Measurements from ENCODE around the gene SYT7.

The SYT7 gene

DNA sequence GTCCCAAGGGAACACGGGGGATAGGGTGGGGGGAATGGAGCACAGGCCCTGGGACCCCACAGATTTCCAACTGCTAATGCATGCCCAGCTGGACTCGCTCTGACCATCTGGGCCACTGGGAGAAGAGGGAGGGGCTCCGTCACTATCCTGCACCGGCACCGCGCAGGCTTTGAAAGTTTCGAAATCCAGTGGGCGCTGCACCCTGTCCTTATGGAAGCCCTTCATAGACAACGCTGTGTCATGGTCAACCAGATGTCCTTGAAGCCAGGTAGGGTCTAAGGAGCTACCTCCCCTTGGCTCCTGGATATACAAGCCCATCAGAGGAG, 42.3 kb downstream of the SYT7 start:
- no peak overlapping the region for H3K4me3 ChIP-seq (ENCODE audit: low read depth, low read length)
- TF ChIP-seq, protein P1, sequence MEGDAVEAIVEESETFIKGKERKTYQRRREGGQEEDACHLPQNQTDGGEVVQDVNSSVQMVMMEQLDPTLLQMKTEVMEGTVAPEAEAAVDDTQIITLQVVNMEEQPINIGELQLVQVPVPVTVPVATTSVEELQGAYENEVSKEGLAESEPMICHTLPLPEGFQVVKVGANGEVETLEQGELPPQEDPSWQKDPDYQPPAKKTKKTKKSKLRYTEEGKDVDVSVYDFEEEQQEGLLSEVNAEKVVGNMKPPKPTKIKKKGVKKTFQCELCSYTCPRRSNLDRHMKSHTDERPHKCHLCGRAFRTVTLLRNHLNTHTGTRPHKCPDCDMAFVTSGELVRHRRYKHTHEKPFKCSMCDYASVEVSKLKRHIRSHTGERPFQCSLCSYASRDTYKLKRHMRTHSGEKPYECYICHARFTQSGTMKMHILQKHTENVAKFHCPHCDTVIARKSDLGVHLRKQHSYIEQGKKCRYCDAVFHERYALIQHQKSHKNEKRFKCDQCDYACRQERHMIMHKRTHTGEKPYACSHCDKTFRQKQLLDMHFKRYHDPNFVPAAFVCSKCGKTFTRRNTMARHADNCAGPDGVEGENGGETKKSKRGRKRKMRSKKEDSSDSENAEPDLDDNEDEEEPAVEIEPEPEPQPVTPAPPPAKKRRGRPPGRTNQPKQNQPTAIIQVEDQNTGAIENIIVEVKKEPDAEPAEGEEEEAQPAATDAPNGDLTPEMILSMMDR (IDR thresholded peaks at IDR 0.05; ENCODE audit: low read depth, low read length) = no peak
- TF ChIP-seq POLR2A (IDR thresholded peaks at IDR 0.05; ENCODE audit: extremely low read depth, insufficient read length) (no peak), MYC (IDR thresholded peaks at IDR 0.05; ENCODE audit: low read depth, low read length) (no peak)
- TF ChIP-seq, protein P2, sequence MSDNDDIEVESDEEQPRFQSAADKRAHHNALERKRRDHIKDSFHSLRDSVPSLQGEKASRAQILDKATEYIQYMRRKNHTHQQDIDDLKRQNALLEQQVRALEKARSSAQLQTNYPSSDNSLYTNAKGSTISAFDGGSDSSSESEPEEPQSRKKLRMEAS (IDR thresholded peaks at IDR 0.05; ENCODE audit: low read depth, low read length) = no peak
- no peak for DNase-seq (ENCODE audit: low read depth)

DNA sequence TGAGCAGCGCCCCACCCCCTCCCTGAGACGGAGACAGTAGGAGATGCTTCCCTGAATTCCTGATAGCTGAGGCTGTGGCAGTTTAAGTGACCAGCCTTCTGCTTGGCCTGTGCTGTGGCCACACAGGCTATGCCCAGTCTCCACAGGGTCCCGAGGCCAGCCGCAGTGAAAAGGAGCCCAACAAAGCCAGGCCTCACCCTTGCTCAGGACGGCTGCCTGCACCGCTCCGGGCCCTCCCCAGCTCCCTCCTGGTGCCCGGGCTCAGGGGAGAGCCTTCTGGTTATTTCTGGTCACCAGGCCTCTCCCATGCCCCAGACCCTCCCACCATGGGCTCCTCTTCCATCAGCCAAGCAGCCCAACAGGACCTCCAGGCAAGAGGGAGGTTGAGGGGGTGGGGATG, 43.5 kb downstream of the SYT7 start:
- no peak overlapping the region for H3K4me3 ChIP-seq (ENCODE audit: low read depth, low read length)
- no peak for TF ChIP-seq POLR2A (IDR thresholded peaks at IDR 0.05; ENCODE audit: extremely low read depth, insufficient read length)
- TF ChIP-seq, protein P1 (IDR thresholded peaks at IDR 0.05; ENCODE audit: low read depth, low read length) = no peak
- TF ChIP-seq, protein P2 (IDR thresholded peaks at IDR 0.05; ENCODE audit: low read depth, low read length) = no peak
- TF ChIP-seq MYC (IDR thresholded peaks at IDR 0.05; ENCODE audit: low read depth, low read length) = no peak
- no peak for DNase-seq (ENCODE audit: low read depth)

DNA sequence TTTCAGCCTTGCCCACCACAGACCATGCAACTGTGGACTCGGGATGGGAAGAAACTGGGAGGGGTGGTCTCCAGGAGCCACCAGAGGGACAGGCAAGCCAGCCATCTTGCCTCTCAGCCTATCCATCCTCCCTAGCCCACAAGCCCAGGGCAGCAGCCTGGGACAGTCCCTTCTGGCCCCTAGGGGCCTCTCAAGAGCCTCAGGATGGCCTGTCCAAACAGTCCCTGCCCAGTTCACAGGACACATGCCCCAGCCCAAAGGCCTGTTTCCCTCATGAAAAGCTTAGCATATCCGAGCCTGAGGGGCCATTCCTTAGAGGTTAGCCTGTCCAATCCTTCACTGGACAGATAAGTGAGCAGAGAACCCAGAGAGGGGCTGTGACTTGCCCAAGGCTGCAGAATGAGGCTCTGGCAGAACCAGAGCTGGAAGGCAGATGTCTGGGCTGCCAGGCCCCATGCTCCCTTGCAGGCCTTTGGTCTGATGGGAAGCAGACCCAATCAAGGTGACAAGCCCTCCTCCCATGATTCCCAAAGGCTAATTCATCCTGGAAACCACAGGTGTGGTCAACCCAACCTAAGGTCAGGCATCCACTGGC, 44.1 kb downstream of the SYT7 start:
- no peak overlapping the region for H3K4me3 ChIP-seq (ENCODE audit: low read depth, low read length)
- no peak for TF ChIP-seq POLR2A (IDR thresholded peaks at IDR 0.05; ENCODE audit: extremely low read depth, insufficient read length)
- TF ChIP-seq, protein P2 (IDR thresholded peaks at IDR 0.05; ENCODE audit: low read depth, low read length) = no peak
- TF ChIP-seq, protein P1 (IDR thresholded peaks at IDR 0.05; ENCODE audit: low read depth, low read length) = no peak
- TF ChIP-seq MYC (IDR thresholded peaks at IDR 0.05; ENCODE audit: low read depth, low read length) = no peak
- no peak for DNase-seq (ENCODE audit: low read depth)

GRCh38 chr11:61535998-61536675, 44.7 kb downstream of the SYT7 start:
- no peak overlapping the region for H3K4me3 ChIP-seq (ENCODE audit: low read depth, low read length)
- TF ChIP-seq MYC (IDR thresholded peaks at IDR 0.05; ENCODE audit: low read depth, low read length) (no peak), POLR2A (IDR thresholded peaks at IDR 0.05; ENCODE audit: extremely low read depth, insufficient read length) (no peak)
- TF ChIP-seq, protein P1 (IDR thresholded peaks at IDR 0.05; ENCODE audit: low read depth, low read length) = no peak
- TF ChIP-seq, protein P2 (IDR thresholded peaks at IDR 0.05; ENCODE audit: low read depth, low read length) = no peak
- no peak for DNase-seq (ENCODE audit: low read depth)

- H3K4me3 ChIP-seq (ENCODE audit: low read depth, low read length) = no peak overlapping the region
- DNase-seq (ENCODE audit: low read depth) = no peak
- TF ChIP-seq POLR2A (IDR thresholded peaks at IDR 0.05; ENCODE audit: extremely low read depth, insufficient read length) (no peak), MYC (IDR thresholded peaks at IDR 0.05; ENCODE audit: low read depth, low read length) (no peak)
- TF ChIP-seq, protein P2 (IDR thresholded peaks at IDR 0.05; ENCODE audit: low read depth, low read length) = no peak
- TF ChIP-seq, protein P1 (IDR thresholded peaks at IDR 0.05; ENCODE audit: low read depth, low read length) = no peak
These were observed 45.7 kb downstream of the SYT7 start for GRCh38 chr11:61534933-61535839.

Measured in NB4 (cell line).